ENCODE results near the gene ANP32A.

The ANP32A gene

DNA sequence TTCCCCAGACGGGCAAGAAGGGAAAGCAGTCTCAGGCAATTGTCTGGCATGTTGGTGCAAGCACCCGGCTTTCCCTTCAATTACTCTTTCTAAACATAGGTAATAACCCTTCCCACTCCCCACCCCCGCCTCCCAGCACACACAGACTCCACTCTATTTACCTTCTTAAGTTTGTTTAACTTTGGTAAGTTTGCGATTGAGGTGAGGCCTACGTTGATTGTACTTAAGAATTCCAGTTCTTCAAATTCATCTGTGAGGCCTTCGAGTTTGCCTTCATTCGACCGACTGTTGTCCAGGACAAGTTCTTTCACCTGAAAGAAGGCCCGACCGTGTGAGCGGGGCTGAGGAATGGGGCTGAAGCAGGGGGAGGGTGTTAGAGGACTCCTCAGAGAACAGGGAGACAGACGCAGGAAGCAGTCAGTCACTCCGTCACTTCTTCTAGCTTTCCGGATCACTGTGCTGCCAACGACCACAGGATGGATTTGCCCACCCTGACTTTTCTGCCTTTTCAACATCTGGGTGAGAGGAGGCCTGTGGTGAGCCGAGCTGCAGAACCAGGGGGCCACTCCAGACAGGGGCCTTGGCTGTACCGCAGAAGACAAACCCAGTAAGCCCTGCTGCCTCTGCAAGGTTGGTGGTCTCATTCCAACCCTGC is 33.0 kb downstream of the ANP32A start:
- FAIRE-seq (no peak), DNase-seq (ENCODE audit: insufficient read length) (no peak)
- no peak for TF ChIP-seq POLR2A (IDR thresholded peaks at IDR 0.05; ENCODE audit: low read depth, low read length)
- no peak for TF ChIP-seq POLR2AphosphoS5 (IDR thresholded peaks at IDR 0.05; ENCODE audit: low read depth, low read length)
- no peak for TF ChIP-seq TAF1 (IDR thresholded peaks at IDR 0.05; ENCODE audit: borderline replicate concordance, low read depth, low read length)

DNA sequence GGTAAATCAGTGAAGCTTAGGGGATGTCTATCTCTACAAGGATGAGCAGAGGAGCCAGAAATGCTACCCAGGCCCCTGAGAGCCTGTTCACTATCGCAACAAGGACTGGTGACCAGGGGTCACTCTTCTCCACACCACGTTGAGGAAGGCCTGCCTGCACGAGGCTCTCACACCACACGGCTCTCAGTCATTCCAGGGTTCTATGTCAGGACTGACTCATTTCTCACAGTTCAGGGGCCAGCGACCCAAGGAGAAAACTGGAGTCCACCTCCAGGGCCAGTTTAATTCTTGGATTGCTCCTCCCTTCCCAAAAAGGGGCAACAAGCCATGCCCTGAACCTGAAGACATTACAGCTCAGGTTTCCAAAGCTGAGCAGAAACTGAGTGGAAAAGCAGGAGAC is 33.9 kb downstream of the ANP32A start:
- no peak for TF ChIP-seq POLR2AphosphoS5 (IDR thresholded peaks at IDR 0.05; ENCODE audit: low read depth, low read length)
- TF ChIP-seq POLR2A (IDR thresholded peaks at IDR 0.05; ENCODE audit: low read depth, low read length): no peak
- no peak for TF ChIP-seq TAF1 (IDR thresholded peaks at IDR 0.05; ENCODE audit: borderline replicate concordance, low read depth, low read length)
- DNase-seq (ENCODE audit: insufficient read length): no peak
- no peak for FAIRE-seq

GRCh38 chr15:68785541-68785940 is 35.2 kb downstream of the ANP32A start:
- DNase-seq (ENCODE audit: insufficient read length) (no peak), FAIRE-seq (no peak)
- TF ChIP-seq POLR2AphosphoS5 (IDR thresholded peaks at IDR 0.05; ENCODE audit: low read depth, low read length) (no peak), POLR2A (IDR thresholded peaks at IDR 0.05; ENCODE audit: low read depth, low read length) (no peak), TAF1 (IDR thresholded peaks at IDR 0.05; ENCODE audit: borderline replicate concordance, low read depth, low read length) (no peak)

- FAIRE-seq (no peak), DNase-seq (ENCODE audit: insufficient read length) (no peak)
- TF ChIP-seq TAF1 (IDR thresholded peaks at IDR 0.05; ENCODE audit: borderline replicate concordance, low read depth, low read length) (no peak), POLR2A (IDR thresholded peaks at IDR 0.05; ENCODE audit: low read depth, low read length) (no peak), POLR2AphosphoS5 (IDR thresholded peaks at IDR 0.05; ENCODE audit: low read depth, low read length) (no peak)
These were observed 36.5 kb downstream of the ANP32A start for GRCh38 chr15:68784206-68784605.

DNA sequence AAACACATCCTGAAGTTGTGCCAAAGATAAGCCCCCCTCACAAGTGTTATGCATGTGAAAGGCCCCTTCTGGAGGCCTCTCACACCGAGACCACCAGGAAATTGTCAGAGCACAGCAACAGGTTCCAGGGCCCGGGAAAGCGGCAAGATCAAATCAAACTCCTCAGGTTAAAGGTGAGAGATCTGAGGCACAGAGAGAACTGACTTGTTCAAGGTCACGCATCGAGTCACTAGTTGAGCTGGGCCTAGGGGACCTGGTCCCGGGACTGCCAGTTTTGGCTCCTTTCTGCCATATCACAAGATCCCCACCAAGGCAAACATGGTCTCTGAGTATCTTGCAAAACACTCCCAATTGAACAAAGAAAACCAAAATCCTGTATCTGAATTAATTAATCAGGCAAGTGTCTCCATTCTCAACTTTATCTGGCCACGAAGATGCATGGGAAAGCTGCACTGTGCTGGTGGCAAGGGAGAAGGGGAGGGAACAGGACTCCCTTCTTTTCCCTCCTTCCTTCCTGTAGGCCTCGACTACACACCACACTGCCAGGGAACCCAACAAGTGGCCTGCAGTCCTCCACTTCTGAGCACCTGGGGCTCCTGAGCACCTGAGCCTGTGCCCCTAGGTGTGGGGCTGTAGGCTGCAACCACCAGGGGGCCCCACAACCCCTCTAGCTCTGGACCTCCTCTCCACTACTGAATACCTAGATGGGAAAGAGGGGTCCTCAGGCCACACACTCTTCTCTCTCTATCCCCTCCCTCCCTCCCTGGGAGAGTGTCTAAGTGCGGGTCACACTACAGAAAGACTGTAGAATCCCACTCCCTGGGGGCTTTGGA is 37.3 kb downstream of the ANP32A start:
- TF ChIP-seq POLR2AphosphoS5 (IDR thresholded peaks at IDR 0.05; ENCODE audit: low read depth, low read length) (no peak), TAF1 (IDR thresholded peaks at IDR 0.05; ENCODE audit: borderline replicate concordance, low read depth, low read length) (no peak), POLR2A (IDR thresholded peaks at IDR 0.05; ENCODE audit: low read depth, low read length) (no peak)
- DNase-seq (ENCODE audit: insufficient read length) (peak; percentile 60), FAIRE-seq (no peak)

- DNase-seq (ENCODE audit: insufficient read length): no peak
- FAIRE-seq: no peak
- no peak for TF ChIP-seq POLR2AphosphoS5 (IDR thresholded peaks at IDR 0.05; ENCODE audit: low read depth, low read length)
- TF ChIP-seq POLR2A (IDR thresholded peaks at IDR 0.05; ENCODE audit: low read depth, low read length): no peak
- TF ChIP-seq TAF1 (IDR thresholded peaks at IDR 0.05; ENCODE audit: borderline replicate concordance, low read depth, low read length): no peak
These were observed 38.0 kb downstream of the ANP32A start for GRCh38 chr15:68782589-68783161.

DNA sequence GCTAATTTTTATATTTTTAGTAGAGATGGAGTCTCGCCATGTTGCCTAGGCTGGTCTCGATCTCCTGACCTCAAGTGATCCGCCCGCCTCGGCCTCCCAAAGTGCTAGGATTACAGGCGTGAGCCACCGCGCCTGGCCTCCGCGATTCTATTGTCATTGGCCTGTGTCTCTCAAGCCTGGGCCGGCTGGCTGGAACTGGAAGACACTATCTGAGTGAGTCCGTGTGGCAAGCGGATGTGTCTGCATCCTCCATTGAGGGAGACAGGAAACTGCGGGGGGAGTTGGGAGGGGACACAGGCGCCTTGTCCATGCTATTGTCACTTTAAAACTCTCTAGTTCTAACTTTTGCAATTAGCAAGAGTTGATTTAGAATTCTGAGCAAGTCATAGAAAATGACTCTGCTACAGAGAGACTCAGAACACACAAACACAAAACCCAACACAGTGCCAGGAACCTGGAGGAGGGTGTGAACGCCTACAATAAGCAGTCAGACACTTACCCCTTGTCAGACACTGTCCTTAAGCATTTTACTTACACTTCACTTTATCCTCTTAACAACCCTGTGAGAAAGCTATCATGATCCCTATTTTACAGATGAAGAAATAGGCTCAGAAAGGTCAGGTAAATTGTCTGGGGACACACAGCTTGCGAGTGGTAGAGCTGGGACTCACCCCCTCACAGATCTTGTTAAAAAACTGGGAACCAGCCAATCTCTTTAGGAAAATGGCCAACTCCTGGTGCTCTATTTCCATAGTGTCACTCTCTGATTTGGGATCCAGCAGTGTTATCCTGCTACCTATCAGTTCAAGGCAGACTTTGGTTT is 38.7 kb downstream of the ANP32A start:
- FAIRE-seq: no peak
- no peak for TF ChIP-seq POLR2AphosphoS5 (IDR thresholded peaks at IDR 0.05; ENCODE audit: low read depth, low read length)
- TF ChIP-seq TAF1 (IDR thresholded peaks at IDR 0.05; ENCODE audit: borderline replicate concordance, low read depth, low read length): no peak
- TF ChIP-seq POLR2A (IDR thresholded peaks at IDR 0.05; ENCODE audit: low read depth, low read length): no peak
- DNase-seq (ENCODE audit: insufficient read length): no peak

GRCh38 chr15:68781217-68781616 is 39.5 kb downstream of the ANP32A start:
- no peak for FAIRE-seq
- no peak for DNase-seq (ENCODE audit: insufficient read length)
- TF ChIP-seq TAF1 (IDR thresholded peaks at IDR 0.05; ENCODE audit: borderline replicate concordance, low read depth, low read length) (no peak), POLR2A (IDR thresholded peaks at IDR 0.05; ENCODE audit: low read depth, low read length) (no peak), POLR2AphosphoS5 (IDR thresholded peaks at IDR 0.05; ENCODE audit: low read depth, low read length) (no peak)

GRCh38 chr15:68778876-68779275 is 41.8 kb downstream of the ANP32A start:
- TF ChIP-seq POLR2A (IDR thresholded peaks at IDR 0.05; ENCODE audit: low read depth, low read length) (no peak), TAF1 (IDR thresholded peaks at IDR 0.05; ENCODE audit: borderline replicate concordance, low read depth, low read length) (no peak), POLR2AphosphoS5 (IDR thresholded peaks at IDR 0.05; ENCODE audit: low read depth, low read length) (no peak)
- no peak for FAIRE-seq

DNA sequence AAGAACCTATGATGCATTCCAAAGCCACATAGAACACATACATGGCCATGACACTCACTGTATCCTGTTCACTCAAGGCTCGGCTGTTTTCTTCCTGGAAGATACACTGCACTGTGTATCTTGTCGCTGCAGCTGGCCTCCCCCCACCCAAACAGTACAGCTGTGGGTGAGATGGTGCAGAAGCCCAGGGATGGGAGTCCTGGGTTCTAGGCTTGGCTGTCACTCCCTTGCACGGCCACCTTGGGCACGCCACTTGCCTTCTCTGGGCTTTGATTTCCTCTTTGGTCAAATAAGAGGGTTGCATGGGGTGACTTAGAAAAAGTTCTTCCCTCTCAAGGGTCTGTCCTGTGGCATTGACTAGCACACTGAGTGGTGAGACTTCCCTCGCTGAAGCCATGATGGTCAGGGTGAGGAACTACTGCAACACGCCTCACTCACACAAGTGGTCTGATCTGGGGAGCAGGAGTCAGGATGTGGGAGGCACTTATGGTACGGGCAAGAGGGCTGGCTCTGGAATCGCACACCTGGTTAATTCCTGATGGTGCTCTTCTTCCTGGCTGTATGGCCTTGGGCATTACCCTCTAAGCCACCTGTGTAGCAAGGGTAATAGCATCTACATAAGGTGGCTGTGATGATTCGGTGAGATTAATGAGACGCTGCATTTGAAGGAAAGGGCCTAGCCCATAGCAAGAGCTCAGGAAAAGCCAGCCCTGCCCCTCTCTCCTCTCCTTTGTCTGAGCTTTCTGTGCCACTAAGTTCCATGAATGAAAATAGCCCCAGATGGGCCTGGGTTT is 44.0 kb downstream of the ANP32A start:
- FAIRE-seq (no peak), DNase-seq (ENCODE audit: insufficient read length) (no peak)
- TF ChIP-seq TAF1 (IDR thresholded peaks at IDR 0.05; ENCODE audit: borderline replicate concordance, low read depth, low read length) (no peak), POLR2AphosphoS5 (IDR thresholded peaks at IDR 0.05; ENCODE audit: low read depth, low read length) (no peak; the same call in 1 of the 2 replicates), POLR2A (IDR thresholded peaks at IDR 0.05; ENCODE audit: low read depth, low read length) (no peak)

More at GRCh38 chr15:68778876-68779275, 41.8 kb downstream of the ANP32A start:
- no peak for DNase-seq (ENCODE audit: insufficient read length)
